ENCODE results near the gene ARHGAP9.

DNA sequence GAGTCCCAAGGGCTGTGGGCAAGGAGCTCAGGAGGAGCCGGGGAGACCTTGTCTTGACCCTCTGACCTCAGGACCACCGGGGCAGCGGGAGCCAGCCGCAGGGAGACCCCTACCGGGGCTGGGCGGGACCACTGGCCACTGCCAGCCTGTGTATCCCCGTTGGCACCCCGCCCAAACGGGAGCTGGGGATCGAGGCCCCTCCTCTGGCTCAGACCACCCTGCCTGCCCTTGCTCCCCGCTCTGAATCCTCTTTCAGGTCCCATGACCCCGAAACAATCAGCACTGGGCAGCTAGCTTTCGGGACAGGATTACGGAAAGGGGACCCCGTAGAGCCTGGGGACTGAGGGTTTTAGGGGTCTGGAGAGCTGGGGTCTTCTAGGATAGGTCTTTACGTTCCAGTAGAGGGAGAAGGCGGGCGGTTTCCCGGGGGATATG lies 18.8 kb downstream of the ARHGAP9 start:
- no peak for TF ChIP-seq POLR2A (IDR thresholded peaks at IDR 0.05)
- TF ChIP-seq, protein P1, sequence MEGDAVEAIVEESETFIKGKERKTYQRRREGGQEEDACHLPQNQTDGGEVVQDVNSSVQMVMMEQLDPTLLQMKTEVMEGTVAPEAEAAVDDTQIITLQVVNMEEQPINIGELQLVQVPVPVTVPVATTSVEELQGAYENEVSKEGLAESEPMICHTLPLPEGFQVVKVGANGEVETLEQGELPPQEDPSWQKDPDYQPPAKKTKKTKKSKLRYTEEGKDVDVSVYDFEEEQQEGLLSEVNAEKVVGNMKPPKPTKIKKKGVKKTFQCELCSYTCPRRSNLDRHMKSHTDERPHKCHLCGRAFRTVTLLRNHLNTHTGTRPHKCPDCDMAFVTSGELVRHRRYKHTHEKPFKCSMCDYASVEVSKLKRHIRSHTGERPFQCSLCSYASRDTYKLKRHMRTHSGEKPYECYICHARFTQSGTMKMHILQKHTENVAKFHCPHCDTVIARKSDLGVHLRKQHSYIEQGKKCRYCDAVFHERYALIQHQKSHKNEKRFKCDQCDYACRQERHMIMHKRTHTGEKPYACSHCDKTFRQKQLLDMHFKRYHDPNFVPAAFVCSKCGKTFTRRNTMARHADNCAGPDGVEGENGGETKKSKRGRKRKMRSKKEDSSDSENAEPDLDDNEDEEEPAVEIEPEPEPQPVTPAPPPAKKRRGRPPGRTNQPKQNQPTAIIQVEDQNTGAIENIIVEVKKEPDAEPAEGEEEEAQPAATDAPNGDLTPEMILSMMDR (IDR thresholded peaks at IDR 0.05): no peak
- TF ChIP-seq EP300 (IDR thresholded peaks at IDR 0.05): no peak
- TF ChIP-seq POLR2AphosphoS5 (IDR thresholded peaks at IDR 0.05): no peak
